ENCODE measurements around the gene BATF3. TPM values are rescaled to one million over a fixed set of nuclear protein-coding genes. Genes with fewer than 3 reads are reported as not detected.

Gene BATF3
- total and polyA plus RNA-seq, 2 donors (not counting 3 experiments of a cell fraction or from before 2014, with no cell fraction given) = 0.69 to 1.9 TPM

DNA sequence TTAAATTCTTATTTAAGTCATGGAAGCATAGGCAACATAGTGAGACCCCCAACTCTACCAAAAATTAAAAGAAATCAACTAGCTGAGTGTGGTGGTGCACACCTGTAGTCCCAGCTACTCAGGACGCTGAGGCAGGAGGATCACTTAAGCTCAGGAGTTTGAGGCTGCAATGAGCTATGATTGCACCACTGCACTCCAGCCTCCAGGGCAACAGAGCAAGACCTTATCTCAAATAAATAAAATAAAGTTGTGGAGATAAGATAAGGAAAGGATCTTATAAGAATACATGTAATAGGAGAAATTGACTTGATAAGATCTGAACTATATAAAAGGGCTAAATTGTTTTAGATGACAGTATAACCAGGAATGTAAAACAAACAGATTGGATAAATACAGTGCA lies 2.3 kb upstream of the BATF3 start:
- no peak for FAIRE-seq
- intact Hi-C loops (cut with micrococcal nuclease) = loop anchor here (1.0 to 2.0 kb wide), 3 partner anchors 33 to 225 kb away; partner anchors contain the start of gene ATF3
- POLR2A ChIA-PET = interaction anchor here (2.0 kb wide), 1 partner anchor 93 kb away, joined by 6 read pairs; the partner anchor contains the start of gene ATF3

More for the DNA sequence above, 2.3 kb upstream of the BATF3 start:
- CTCF ChIA-PET = interaction anchor here (0.8 to 2.3 kb wide), 14 partner anchors 8 to 294 kb away, joined by 3 to 23 read pairs (median 5); partner anchors contain the start of gene ATF3
- Histone ChIP-seq H3K27me3 (ENCODE audit: control insufficient read depth in 2 of 2, insufficient read depth in 2 of 2, low read length in 2 of 2) (peaks cover 25 to 43% of the 10 kb centered on the region in 2 experiments), H4K20me1 (replicated peaks; ENCODE audit: control insufficient read depth, extremely low read depth, insufficient read depth, low read length) (no peaks in the 10 kb centered on the region), H2AFZ (ENCODE audit: low read depth, low read length) (no peak overlapping the region), H3K9me3 (replicated peaks; ENCODE audit: control insufficient read depth, insufficient read depth, low read length) (no peaks in the 10 kb centered on the region), H3K36me3 (ENCODE audit: control insufficient read depth in 2 of 2, extremely low read depth in 1 of 2, insufficient read depth in 2 of 2, low read length in 2 of 2) (no peaks in the 10 kb centered on the region), H3K4me1 (ENCODE audit: control insufficient read depth, extremely low read depth, insufficient read depth, low read length) (peaks cover 16% of the 10 kb centered on the region), H3K9me1 (replicated peaks; ENCODE audit: control insufficient read depth, extremely low read depth, insufficient read depth, low read length) (no peaks in the 10 kb centered on the region), H3K79me2 (ENCODE audit: control insufficient read depth, insufficient read depth, low read length) (no peaks in the 10 kb centered on the region), H3K4me2 (ENCODE audit: insufficient read depth, low read length) (no peak overlapping the region), H3K9ac (replicated peaks; ENCODE audit: extremely low read depth, insufficient read depth, low read length) (no peak overlapping the region), H3K4me3 (replicated peaks in 1 of 3; ENCODE audit: insufficient read depth in 1 of 3, low read depth in 1 of 3, low read length in 3 of 3) (no peak overlapping the region), H3K27ac (ENCODE audit: insufficient read depth, low read depth, low read length) (no peak overlapping the region)
- TF ChIP-seq GATA2 (IDR thresholded peaks at IDR 0.05; ENCODE audit: insufficient read depth, insufficient read length, low read depth, low read length) (no peak), EZH2 (IDR thresholded peaks at IDR 0.05; ENCODE audit: borderline replicate concordance, low read depth, low read length, severe bottlenecking) (no peak), MYC (IDR thresholded peaks at IDR 0.05; ENCODE audit: low read depth, low read length) (no peak), FOS (IDR thresholded peaks at IDR 0.05; ENCODE audit: borderline replicate concordance, insufficient read depth, low read length) (no peak), CTCF (IDR thresholded peaks at IDR 0.05; ENCODE audit: extremely low read depth in 1 of 2, insufficient read depth in 1 of 2, low read depth in 1 of 2, low read length in 2 of 2) (no peak), MAX (IDR thresholded peaks at IDR 0.05; ENCODE audit: insufficient read depth, insufficient read length) (no peak), JUN (IDR thresholded peaks at IDR 0.05; ENCODE audit: borderline replicate concordance, insufficient read depth, insufficient read length, low read depth) (no peak), POLR2AphosphoS5 (IDR thresholded peaks at IDR 0.05; ENCODE audit: insufficient read depth, low read depth, low read length) (no peak), POLR2A (IDR thresholded peaks at IDR 0.05; ENCODE audit: low read depth, low read length) (no peak)
- no TSS peak for BruUV-seq (replicated peaks)
- DNase-seq (ENCODE audit: low read depth, low spot score) = no peak
- dilution Hi-C loops (cut with MboI; ENCODE audit: extremely low pct_ligation_motif_present, low sequenced_read_pairs) = no loop called here

Data from endothelial cell of umbilical vein (primary cell).